H9 (cell line): ENCODE results near the gene FAM170B. TPM values are rescaled to one million over a fixed set of nuclear protein-coding genes. Genes with fewer than 3 reads are reported as not detected.

ENCODE experiments used
- DNase-seq: peaks from one replicate; pipeline ENCODE4 v3.0.0-alpha.2; 2017
- H2AFZ ChIP-seq: one replicate; pipeline ENCODE4 v1.6.1; 2013; ENCODE audit warnings: mild to moderate bottlenecking, low read length, control low read depth, moderate library complexity
- H2AK5ac ChIP-seq: 2 replicates; pipeline ENCODE4 v1.6.1; 2013; ENCODE audit warnings: low read length, control low read depth, mixed read lengths; ENCODE audit not compliant: insufficient read length
- H2BK120ac ChIP-seq: one replicate; pipeline ENCODE4 v1.6.1; 2013; ENCODE audit warnings: low read depth, mild to moderate bottlenecking, low read length, control low read depth, inconsistent platforms; ENCODE audit not compliant: poor library complexity, severe bottlenecking
- H2BK12ac ChIP-seq: 2 replicates; pipeline ENCODE4 v1.6.1; 2013; ENCODE audit warnings: low read length, control low read depth, mixed read lengths, low read depth; ENCODE audit not compliant: insufficient read length
- H2BK15ac ChIP-seq: 2 replicates; pipeline ENCODE4 v1.6.1; 2013; ENCODE audit warnings: low read depth, low read length, control low read depth
- H2BK20ac ChIP-seq: one replicate; pipeline ENCODE4 v1.6.1; 2013; ENCODE audit warnings: low read depth, mild to moderate bottlenecking, low read length, control low read depth, inconsistent platforms; ENCODE audit not compliant: poor library complexity, severe bottlenecking
- H2BK5ac ChIP-seq: 2 replicates; pipeline ENCODE4 v1.6.1; 2013; ENCODE audit warnings: low read length, control low read depth, mixed read lengths; ENCODE audit not compliant: insufficient read length
- H3K14ac ChIP-seq: 2 replicates; pipeline ENCODE4 v1.6.1; 2013; ENCODE audit warnings: low read length, control low read depth; ENCODE audit not compliant: insufficient read depth
- H3K18ac ChIP-seq: 2 replicates; pipeline ENCODE4 v1.6.1; 2013; ENCODE audit warnings: low read depth, mild to moderate bottlenecking, mixed read lengths, low read length, control low read depth; ENCODE audit not compliant: insufficient read length
- H3K23ac ChIP-seq: 2 replicates; pipeline ENCODE4 v1.6.1; 2013; ENCODE audit warnings: low read length, control low read depth, mixed read lengths, low read depth; ENCODE audit not compliant: insufficient read length
- H3K23me2 ChIP-seq: 2 replicates; pipeline ENCODE4 v1.6.1; 2013; ENCODE audit warnings: low read depth, mild to moderate bottlenecking, mixed read lengths, low read length, control low read depth; ENCODE audit not compliant: insufficient read length, poor library complexity, severe bottlenecking
- H3K27ac ChIP-seq: 2 replicates; pipeline ENCODE4 v1.5.1; 2013; ENCODE audit warnings: low read length, control low read depth, mixed read lengths, low read depth; ENCODE audit not compliant: insufficient read length
- H3K27me3 ChIP-seq: 2 replicates; pipeline ENCODE4 v1.6.1; 2013; ENCODE audit warnings: low read length, control low read depth, inconsistent platforms; ENCODE audit not compliant: insufficient read depth
- H3K4ac ChIP-seq: 2 replicates; pipeline ENCODE4 v1.6.1; 2013; ENCODE audit warnings: low read depth, mild to moderate bottlenecking, control low read depth, inconsistent platforms, low read length, moderate library complexity
- H3K4me1 ChIP-seq: 2 replicates; pipeline ENCODE4 v1.6.1; 2013; ENCODE audit warnings: low read length, control low read depth, inconsistent platforms; ENCODE audit not compliant: insufficient read depth
- H3K4me2 ChIP-seq: 2 replicates; pipeline ENCODE4 v1.6.1; 2013; ENCODE audit warnings: low read length, control low read depth, mixed read lengths; ENCODE audit not compliant: insufficient read length, insufficient read depth
- H3K56ac ChIP-seq: 2 replicates; pipeline ENCODE4 v1.6.1; 2013; ENCODE audit warnings: low read depth, mild to moderate bottlenecking, mixed read lengths, low read length, control low read depth; ENCODE audit not compliant: insufficient read length
- H3K79me1 ChIP-seq: 2 replicates; pipeline ENCODE4 v1.6.1; 2013; ENCODE audit warnings: low read depth, mild to moderate bottlenecking, moderate library complexity, low read length, control low read depth, inconsistent platforms; ENCODE audit not compliant: insufficient read depth, poor library complexity, severe bottlenecking
- H3K79me2 ChIP-seq: 2 replicates; pipeline ENCODE4 v1.6.1; 2013; ENCODE audit warnings: low read length, control low read depth, inconsistent platforms; ENCODE audit not compliant: insufficient read depth
- H3K9ac ChIP-seq: 2 replicates; pipeline ENCODE4 v1.6.1; 2013; ENCODE audit warnings: low read length, control low read depth, mixed read lengths; ENCODE audit not compliant: insufficient read length; ENCODE audit errors: extremely low read depth
- H3K9me3 ChIP-seq: one replicate; pipeline ENCODE4 v1.6.1; 2013; ENCODE audit warnings: low read depth, low read length, inconsistent platforms; ENCODE audit not compliant: control insufficient read depth
- H3T11ph ChIP-seq: one replicate; pipeline ENCODE4 v1.6.1; 2013; ENCODE audit warnings: mild to moderate bottlenecking, low read length, control low read depth, inconsistent platforms
- H4K20me1 ChIP-seq: one replicate; pipeline ENCODE4 v1.6.1; 2013; ENCODE audit not compliant: control insufficient read depth, insufficient read length, insufficient read depth
- H4K5ac ChIP-seq: 2 replicates; pipeline ENCODE4 v1.6.1; 2013; ENCODE audit warnings: low read depth, mild to moderate bottlenecking, mixed read lengths, low read length, control low read depth; ENCODE audit not compliant: insufficient read length
- H4K8ac ChIP-seq: replicated peaks from 2 replicates; pipeline ENCODE4 v1.6.1; 2013; ENCODE audit warnings: low read length, control low read depth, mixed read lengths, low read depth; ENCODE audit not compliant: insufficient read length
- H4K91ac ChIP-seq: 2 replicates; pipeline ENCODE4 v1.6.1; 2013; ENCODE audit warnings: low read depth, mild to moderate bottlenecking, moderate library complexity, mixed read lengths, low read length, control low read depth; ENCODE audit not compliant: insufficient read length
- H3K27ac Mint-ChIP-seq, 3 experiments: 2 replicates in 2 of 3; 3 replicates in 1 of 3; pipeline ENCODE4 v1.8.0; 2020 to 2021; ENCODE audit warnings: mixed read lengths in 3 of 3, mild to moderate bottlenecking in 1 of 3, moderate library complexity in 1 of 3
- H3K27me3 Mint-ChIP-seq: 2 replicates; pipeline ENCODE4 v1.8.0; 2021; ENCODE audit warnings: low read depth, mild to moderate bottlenecking, moderate library complexity, mixed read lengths
- H3K36me3 Mint-ChIP-seq, 3 experiments: 2 replicates in 2 of 3; 3 replicates in 1 of 3; pipeline ENCODE4 v1.8.0; 2020 to 2021; ENCODE audit warnings: low read depth in 3 of 3, mixed read lengths in 3 of 3; ENCODE audit not compliant: insufficient read depth in 1 of 3
- H3K4me1 Mint-ChIP-seq, 2 experiments: 2 replicates each; pipeline ENCODE4 v1.8.0; 2020; ENCODE audit warnings: mixed read lengths in 2 of 2
- H3K4me3 Mint-ChIP-seq, 2 experiments: 2 replicates in 1 of 2; 3 replicates in 1 of 2; pipeline ENCODE4 v1.8.0; 2020 to 2021; ENCODE audit warnings: mild to moderate bottlenecking in 2 of 2, mixed read lengths in 2 of 2, moderate library complexity in 1 of 2
- H3K9me3 Mint-ChIP-seq, 2 experiments: 2 replicates in 1 of 2; 3 replicates in 1 of 2; pipeline ENCODE4 v1.8.0; 2020; ENCODE audit warnings: mild to moderate bottlenecking in 2 of 2, mixed read lengths in 2 of 2, moderate library complexity in 1 of 2
- WGBS: extraction: QIAGEN DNeasy Blood & Tissue Kit; methylation state at CpG from one replicate; pipeline ENCODE4 v1.1.7; 2013; ENCODE audit warnings: missing lambda C conversion rate, low lambda C conversion rate, mixed read lengths; ENCODE audit not compliant: insufficient read length; ENCODE audit errors: extremely low coverage; 5-methylcytosine and 5-hydroxymethylcytosine counted together
- total RNA-seq: library from RNA; stranded (reverse); gene quantifications from 2 replicates; pipeline ENCODE4 v1.2.1, GENCODE V29; 2021
- TF ChIP-seq, protein P1 (sequence below): fragments of 200-600 bp; sonication (generic); conservative IDR thresholded peaks from 3 replicates; pipeline ENCODE4 v1.8.0; 2021; ENCODE audit warnings: antibody characterized with exemption, mild to moderate bottlenecking

FAM170B gene
- total RNA-seq, 1 experiment from 2014 or later, result not detected

DNA sequence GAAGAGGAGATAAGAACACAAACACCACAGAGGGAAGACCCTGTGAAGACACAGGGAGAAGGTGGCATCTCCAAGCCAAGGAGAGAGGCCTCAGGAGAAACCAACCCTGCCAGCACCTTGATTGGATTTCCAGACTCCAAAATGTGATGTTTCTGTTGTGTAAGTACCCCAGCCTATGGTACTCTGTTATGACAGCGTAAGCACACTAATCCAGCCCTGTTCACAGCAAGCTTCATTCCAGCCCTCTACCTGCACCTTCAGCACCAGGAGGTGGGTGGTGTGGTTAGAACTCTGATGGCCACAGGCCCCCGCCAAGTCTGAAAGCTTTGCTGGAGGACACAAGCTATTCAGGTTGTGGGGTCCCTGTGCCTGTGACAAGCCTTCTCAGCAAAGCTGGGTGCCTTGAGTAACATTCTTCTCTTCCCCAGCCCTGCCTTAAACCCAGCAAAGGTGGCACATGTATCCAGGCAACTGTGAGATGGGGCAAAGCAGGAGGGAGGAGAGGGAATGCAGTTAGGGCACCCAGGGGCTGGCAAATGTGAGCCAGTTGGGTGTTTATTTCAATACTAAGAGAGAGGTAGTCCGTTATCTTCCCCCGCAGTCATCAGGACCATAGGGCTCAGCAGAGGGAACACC lies 23.0 kb downstream of the FAM170B start:
- H2BK5ac ChIP-seq, result no peak overlapping the region
- H3K79me1 ChIP-seq, result no peaks in the 10 kb centered on the region
- no peaks in the 10 kb centered on the region for H3K27me3 ChIP-seq
- no peak overlapping the region for H4K5ac ChIP-seq
- H4K91ac ChIP-seq, result no peak overlapping the region
- no peak overlapping the region for H3T11ph ChIP-seq
- H3K9ac ChIP-seq, result no peak overlapping the region
- no peak overlapping the region for H3K23ac ChIP-seq
- H3K9me3 ChIP-seq, result no peaks in the 10 kb centered on the region
- Mint-ChIP-seq H3K36me3 (no peaks in the 10 kb centered on the region), H3K9me3 (no peaks in the 10 kb centered on the region), H3K27ac (no peak overlapping the region), H3K27me3 (peaks cover 14% of the 10 kb centered on the region), H3K4me1 (peaks cover 9 to 10% of the 10 kb centered on the region in 2 experiments; a peak in 3 of 4 replicates), H3K4me3 (no peak overlapping the region)
- no peak overlapping the region for H3K4me2 ChIP-seq
- no peak overlapping the region for H2BK120ac ChIP-seq
- no peak overlapping the region for H4K8ac ChIP-seq
- no peak overlapping the region for H2BK12ac ChIP-seq
- H3K56ac ChIP-seq, result no peak overlapping the region
- H3K18ac ChIP-seq, result no peak overlapping the region
- no peak overlapping the region for H2BK20ac ChIP-seq
- no CpG with 5 or more reads among the region's 4 CpGs for WGBS
- no peak overlapping the region; the same call in 1 of the 2 replicates for H3K14ac ChIP-seq
- H2AFZ ChIP-seq, result no peak overlapping the region
- no peaks in the 10 kb centered on the region for H3K79me2 ChIP-seq
- no peak overlapping the region for H2BK15ac ChIP-seq
- no peaks in the 10 kb centered on the region for H4K20me1 ChIP-seq
- TF ChIP-seq, protein P1, sequence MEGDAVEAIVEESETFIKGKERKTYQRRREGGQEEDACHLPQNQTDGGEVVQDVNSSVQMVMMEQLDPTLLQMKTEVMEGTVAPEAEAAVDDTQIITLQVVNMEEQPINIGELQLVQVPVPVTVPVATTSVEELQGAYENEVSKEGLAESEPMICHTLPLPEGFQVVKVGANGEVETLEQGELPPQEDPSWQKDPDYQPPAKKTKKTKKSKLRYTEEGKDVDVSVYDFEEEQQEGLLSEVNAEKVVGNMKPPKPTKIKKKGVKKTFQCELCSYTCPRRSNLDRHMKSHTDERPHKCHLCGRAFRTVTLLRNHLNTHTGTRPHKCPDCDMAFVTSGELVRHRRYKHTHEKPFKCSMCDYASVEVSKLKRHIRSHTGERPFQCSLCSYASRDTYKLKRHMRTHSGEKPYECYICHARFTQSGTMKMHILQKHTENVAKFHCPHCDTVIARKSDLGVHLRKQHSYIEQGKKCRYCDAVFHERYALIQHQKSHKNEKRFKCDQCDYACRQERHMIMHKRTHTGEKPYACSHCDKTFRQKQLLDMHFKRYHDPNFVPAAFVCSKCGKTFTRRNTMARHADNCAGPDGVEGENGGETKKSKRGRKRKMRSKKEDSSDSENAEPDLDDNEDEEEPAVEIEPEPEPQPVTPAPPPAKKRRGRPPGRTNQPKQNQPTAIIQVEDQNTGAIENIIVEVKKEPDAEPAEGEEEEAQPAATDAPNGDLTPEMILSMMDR, result no peak
- no peaks in the 10 kb centered on the region for H3K4me1 ChIP-seq
- peaks cover 5% of the 10 kb centered on the region for H3K23me2 ChIP-seq
- no peak overlapping the region for H3K4ac ChIP-seq
- DNase-seq, result no peak
- H2AK5ac ChIP-seq, result no peak overlapping the region
- H3K27ac ChIP-seq, result no peak overlapping the region
